ENCODE measurements around the gene GORASP1.

Gene GORASP1

DNA sequence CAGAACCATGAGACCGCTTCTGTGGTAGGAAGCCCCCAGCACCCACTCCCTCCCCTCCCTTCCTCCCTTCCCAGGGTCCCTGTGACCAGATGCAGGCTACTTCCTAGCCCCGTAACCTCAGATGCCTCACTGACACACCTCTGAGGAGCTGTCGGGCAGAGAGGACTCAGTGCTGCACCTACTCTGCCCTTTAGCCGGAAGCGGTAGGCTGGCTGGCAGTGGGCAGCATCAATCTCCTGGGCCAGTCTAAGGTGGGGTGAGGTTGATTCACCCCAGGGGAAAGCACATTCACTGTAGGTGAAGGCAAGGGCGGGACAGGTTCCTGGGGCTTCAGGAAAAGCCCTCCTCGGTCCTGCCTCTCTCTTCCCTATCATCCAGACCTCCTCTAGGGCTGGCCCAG is 26.9 kb upstream of the GORASP1 start:
- Mint-ChIP-seq H3K36me3 (peaks cover 1% of the 10 kb centered on the region), H3K4me1 (peaks cover 1% of the 10 kb centered on the region), H3K9me3 (no peaks in the 10 kb centered on the region), H3K27me3 (no peaks in the 10 kb centered on the region), H3K27ac (no peak overlapping the region), H3K4me3 (no peak overlapping the region)

DNA sequence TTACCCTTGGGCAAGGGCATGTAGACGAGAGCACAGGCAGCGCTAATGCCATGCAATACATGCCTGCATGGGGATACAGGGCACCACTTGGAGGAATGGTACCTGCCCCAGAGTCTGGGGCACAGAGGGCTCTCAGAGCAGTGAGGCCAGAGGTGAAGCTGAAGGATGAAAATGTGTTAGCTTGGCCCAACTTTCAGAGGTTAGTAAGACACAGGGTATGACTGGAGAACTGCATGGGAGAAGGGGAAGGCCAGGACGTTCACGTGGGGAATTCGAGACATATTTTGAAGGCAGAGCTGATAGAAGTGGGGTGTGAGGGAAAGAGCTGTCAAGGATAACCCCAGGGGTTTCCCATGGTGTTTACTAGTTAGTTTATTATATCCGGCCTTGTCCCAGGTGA is 26.4 kb upstream of the GORASP1 start:
- no peaks in the 10 kb centered on the region for H3K4me1 Mint-ChIP-seq
- H3K36me3 Mint-ChIP-seq, result peaks cover 1% of the 10 kb centered on the region
- H3K27me3 Mint-ChIP-seq, result no peaks in the 10 kb centered on the region
- H3K27ac Mint-ChIP-seq, result no peak overlapping the region
- H3K4me3 Mint-ChIP-seq, result no peak overlapping the region
- no peaks in the 10 kb centered on the region for H3K9me3 Mint-ChIP-seq

DNA sequence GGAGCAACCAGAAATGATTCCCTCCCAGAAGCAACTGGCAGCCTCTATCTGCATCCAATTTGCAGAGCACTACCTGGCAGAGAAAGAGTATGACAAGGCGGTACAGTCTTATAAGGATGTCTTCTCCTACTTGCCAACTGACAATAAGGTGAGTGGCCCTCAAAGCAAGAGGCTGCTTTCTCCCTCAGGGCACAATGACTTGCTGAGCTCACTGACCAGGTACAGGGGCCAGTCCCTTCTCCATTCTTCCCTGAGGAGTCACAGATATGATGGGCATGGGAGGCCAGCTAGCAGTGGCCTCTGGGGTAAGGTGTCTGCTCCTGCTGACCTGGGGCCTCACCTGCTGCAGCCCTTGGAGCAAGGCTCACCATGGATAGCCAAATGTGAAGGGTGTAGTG is 25.7 kb upstream of the GORASP1 start:
- H3K27ac Mint-ChIP-seq, result no peak overlapping the region
- no peaks in the 10 kb centered on the region for H3K27me3 Mint-ChIP-seq
- H3K4me3 Mint-ChIP-seq, result no peak overlapping the region
- H3K9me3 Mint-ChIP-seq, result no peaks in the 10 kb centered on the region
- H3K4me1 Mint-ChIP-seq, result peaks cover 6% of the 10 kb centered on the region
- H3K36me3 Mint-ChIP-seq, result peaks cover 1% of the 10 kb centered on the region

DNA sequence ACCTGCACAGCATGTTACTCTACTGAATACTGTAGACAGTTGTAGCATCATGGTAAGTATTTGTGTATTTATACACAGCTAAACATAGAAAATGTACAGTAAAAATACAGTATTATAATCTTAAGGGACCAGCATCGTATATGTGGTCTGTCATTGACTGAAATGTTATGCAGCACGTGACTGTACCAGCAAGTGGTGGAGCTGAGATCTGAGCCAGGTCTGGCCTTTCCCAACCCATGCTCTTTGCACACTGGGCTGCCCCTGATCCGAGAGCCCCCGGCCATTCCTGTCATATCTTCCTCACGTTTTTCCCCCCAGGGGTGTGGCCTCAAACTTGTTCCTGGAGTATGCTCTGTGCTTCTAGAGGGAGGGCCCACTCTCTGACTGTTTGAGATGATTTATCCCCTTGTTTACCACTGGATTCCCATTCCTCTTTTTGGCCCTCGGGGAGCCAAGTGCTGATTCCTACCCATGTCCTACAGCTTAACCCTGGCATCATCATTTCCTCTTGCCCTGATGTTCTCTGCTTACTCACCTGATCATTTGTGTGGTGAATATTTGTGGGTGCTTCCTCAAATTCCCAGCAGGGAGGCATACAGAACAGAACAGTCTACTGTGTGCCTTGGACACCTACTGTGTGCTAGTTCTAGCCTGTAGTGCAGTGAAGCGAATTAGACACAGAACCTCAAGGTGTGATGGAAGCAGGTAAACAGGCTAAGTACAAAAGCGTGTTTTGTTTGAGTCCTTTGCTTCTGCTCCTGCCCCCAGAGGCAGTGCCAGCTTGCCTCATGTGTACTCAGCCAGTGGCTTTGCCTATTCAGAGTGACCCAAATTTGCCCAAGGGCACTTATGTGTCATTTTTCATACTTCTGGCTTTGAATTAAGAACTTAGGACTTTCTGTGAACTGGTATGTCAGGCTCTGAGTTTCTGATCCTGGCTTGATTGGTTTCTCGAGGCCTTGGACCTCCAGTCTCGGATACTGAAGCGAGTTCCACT is 25.0 kb upstream of the GORASP1 start:
- no peaks in the 10 kb centered on the region for H3K27me3 Mint-ChIP-seq
- no peak overlapping the region for H3K4me3 Mint-ChIP-seq
- H3K9me3 Mint-ChIP-seq, result no peaks in the 10 kb centered on the region
- no peak overlapping the region for H3K27ac Mint-ChIP-seq
- H3K36me3 Mint-ChIP-seq, result peaks cover 1% of the 10 kb centered on the region
- peaks cover 13% of the 10 kb centered on the region for H3K4me1 Mint-ChIP-seq

DNA sequence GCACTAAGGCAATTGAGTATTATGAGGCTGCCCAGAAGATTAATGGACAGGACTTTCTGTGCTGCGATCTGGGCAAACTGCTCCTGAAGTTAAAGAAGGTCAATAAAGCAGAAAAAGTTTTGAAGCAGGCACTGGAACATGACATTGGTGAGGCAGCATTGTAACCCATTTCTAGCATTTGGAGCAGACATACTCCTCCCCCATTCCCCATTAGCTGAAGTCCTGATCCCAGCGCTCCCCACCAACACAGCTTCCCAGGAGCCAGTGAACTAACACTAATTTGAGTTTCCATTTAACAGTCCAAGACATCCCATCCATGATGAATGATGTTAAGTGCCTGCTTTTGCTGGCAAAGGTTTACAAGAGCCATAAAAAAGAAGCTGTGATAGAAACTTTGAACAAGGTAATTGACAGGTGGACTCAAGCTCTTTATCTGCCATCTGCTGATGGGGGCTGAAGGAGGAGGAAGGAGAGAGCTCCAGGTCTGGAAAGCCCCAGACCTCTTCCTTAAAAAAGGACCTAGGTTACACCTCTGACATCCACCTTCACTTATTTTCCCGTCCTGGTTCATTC is 23.4 kb upstream of the GORASP1 start:
- no peaks in the 10 kb centered on the region for H3K36me3 Mint-ChIP-seq
- H3K9me3 Mint-ChIP-seq, result no peaks in the 10 kb centered on the region
- peaks cover 20% of the 10 kb centered on the region for H3K4me1 Mint-ChIP-seq
- no peak overlapping the region for H3K4me3 Mint-ChIP-seq
- H3K27me3 Mint-ChIP-seq, result no peaks in the 10 kb centered on the region
- no peak overlapping the region for H3K27ac Mint-ChIP-seq

DNA sequence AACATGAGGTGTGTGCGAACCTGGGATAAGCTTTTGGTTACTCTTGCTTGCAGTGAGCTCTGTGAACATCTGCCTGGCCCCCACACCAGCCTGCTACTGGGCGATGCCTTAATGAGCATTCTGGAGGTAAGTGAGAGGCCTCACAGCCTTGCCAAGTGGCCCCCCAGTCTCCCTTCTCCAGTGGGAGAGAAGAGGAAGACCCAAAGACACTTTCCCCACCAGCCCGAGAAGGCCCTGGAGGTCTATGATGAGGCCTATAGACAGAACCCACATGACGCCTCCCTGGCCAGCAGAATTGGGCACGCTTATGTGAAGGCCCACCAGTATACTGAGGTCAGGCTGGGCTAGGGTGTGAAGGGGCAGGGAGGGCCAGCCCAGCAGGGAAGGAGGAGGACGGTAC is 22.6 kb upstream of the GORASP1 start:
- no peak overlapping the region for H3K27ac Mint-ChIP-seq

DNA sequence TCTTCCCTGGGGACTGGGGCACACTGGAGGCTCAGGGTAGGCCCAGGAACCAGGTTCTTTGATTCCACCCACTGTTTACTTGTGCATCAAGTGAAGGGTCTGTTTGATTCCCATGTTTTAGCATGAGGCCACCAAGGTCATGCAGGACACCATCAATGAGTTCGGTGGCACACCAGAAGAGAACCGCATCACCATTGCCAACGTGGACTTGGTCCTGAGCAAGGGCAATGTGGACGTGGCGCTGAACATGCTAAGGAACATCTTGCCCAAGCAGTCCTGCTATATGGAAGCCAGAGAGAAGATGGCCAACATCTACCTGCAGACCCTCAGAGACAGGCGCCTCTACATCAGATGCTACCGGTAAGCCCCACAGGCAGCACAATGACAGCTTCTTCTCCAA is 21.5 kb upstream of the GORASP1 start:
- no peak overlapping the region for H3K4me3 Mint-ChIP-seq
- H3K4me1 Mint-ChIP-seq, result peaks cover 20% of the 10 kb centered on the region
- H3K27ac Mint-ChIP-seq, result no peak overlapping the region
- no peaks in the 10 kb centered on the region for H3K27me3 Mint-ChIP-seq
- H3K36me3 Mint-ChIP-seq, result no peaks in the 10 kb centered on the region
- no peaks in the 10 kb centered on the region for H3K9me3 Mint-ChIP-seq

More for the DNA sequence above, 22.6 kb upstream of the GORASP1 start:
- H3K9me3 Mint-ChIP-seq, result no peaks in the 10 kb centered on the region
- H3K27me3 Mint-ChIP-seq, result no peaks in the 10 kb centered on the region
- peaks cover 20% of the 10 kb centered on the region for H3K4me1 Mint-ChIP-seq
- H3K36me3 Mint-ChIP-seq, result no peaks in the 10 kb centered on the region
- H3K4me3 Mint-ChIP-seq, result no peak overlapping the region

DNA sequence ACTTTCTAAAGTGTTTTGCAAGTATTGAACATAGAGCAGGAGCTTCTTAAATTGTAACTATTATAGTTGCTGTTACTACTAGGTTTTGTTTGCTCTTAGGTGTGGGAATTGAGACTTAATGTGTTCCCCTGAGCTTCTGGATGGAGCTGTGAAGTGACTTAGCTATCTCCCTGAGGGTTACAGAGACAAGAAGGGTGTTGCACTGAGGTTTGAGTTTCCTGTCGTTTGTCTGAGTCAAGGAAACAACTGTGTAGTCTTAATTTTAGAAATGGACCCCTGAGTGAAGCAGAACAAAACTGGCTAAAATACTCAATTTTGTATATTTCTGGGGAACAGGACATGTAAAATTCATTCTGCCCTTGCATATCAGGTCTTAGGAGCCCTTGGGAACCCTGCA is 20.5 kb upstream of the GORASP1 start:
- Mint-ChIP-seq H3K27ac (no peak overlapping the region), H3K9me3 (no peaks in the 10 kb centered on the region), H3K27me3 (no peaks in the 10 kb centered on the region), H3K4me3 (no peak overlapping the region), H3K4me1 (peaks cover 20% of the 10 kb centered on the region), H3K36me3 (no peaks in the 10 kb centered on the region)

DNA sequence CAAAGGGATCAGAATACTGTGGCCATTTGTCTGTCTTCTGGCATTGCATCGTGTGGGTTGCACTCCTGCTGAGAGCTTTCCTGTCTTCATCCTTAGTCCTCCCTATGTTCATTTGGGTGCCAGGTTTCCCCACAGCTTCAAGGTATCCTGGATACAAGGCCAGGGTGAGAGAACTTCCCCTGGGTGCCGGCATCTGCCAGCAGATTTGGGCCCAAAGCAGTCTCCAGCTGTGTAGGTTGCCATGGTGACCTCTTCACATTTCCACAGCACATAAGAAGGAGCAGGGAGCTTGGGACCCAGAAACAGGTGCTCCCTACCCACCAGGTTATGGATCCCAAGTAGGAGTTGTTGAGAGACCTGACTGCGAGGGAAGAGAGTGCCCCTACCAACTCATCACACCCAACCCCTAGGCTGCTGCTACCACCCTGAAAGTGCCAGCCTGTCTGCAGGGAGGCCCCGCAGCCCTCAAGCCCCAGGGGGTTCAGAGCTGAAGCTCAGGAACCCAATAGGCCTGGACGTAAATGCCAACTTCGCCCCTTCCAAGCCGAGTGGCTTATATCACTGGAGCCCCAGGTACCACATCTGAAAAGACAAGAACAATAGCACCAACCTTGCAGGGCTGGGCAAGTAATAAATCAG is 20.0 kb upstream of the GORASP1 start:
- H3K36me3 Mint-ChIP-seq, result no peaks in the 10 kb centered on the region
- no peak overlapping the region for H3K4me3 Mint-ChIP-seq
- no peaks in the 10 kb centered on the region for H3K9me3 Mint-ChIP-seq
- H3K27me3 Mint-ChIP-seq, result no peaks in the 10 kb centered on the region
- H3K27ac Mint-ChIP-seq, result no peak overlapping the region
- peaks cover 20% of the 10 kb centered on the region for H3K4me1 Mint-ChIP-seq

DNA sequence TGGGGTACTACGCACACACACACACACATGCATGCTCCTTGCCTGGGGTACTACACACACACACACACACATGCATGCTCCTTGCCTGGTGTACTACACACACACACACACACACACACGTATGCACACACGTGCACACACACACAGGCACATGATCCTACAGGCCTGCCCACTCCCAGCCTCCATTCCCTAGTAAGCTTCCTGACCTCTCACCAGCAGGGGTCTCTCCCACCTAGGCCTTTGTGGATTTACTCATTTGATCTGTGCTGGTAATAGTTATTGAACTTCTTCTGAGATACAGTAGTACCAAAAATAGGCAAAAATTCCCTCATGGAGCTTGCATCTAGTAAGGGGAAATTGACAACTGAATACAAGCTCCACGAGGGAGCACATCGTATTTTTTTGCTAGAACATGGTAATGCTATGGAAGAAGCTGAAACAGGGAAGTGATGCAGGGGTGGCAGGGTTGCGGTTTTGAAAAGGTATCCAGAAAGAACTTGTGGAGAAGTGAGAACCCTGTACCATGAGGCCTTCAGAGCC is 19.2 kb upstream of the GORASP1 start:
- no peaks in the 10 kb centered on the region for H3K9me3 Mint-ChIP-seq
- no peak overlapping the region for H3K27ac Mint-ChIP-seq
- H3K27me3 Mint-ChIP-seq, result no peaks in the 10 kb centered on the region
- H3K4me3 Mint-ChIP-seq, result no peak overlapping the region
- H3K36me3 Mint-ChIP-seq, result no peaks in the 10 kb centered on the region
- peaks cover 20% of the 10 kb centered on the region for H3K4me1 Mint-ChIP-seq

DNA sequence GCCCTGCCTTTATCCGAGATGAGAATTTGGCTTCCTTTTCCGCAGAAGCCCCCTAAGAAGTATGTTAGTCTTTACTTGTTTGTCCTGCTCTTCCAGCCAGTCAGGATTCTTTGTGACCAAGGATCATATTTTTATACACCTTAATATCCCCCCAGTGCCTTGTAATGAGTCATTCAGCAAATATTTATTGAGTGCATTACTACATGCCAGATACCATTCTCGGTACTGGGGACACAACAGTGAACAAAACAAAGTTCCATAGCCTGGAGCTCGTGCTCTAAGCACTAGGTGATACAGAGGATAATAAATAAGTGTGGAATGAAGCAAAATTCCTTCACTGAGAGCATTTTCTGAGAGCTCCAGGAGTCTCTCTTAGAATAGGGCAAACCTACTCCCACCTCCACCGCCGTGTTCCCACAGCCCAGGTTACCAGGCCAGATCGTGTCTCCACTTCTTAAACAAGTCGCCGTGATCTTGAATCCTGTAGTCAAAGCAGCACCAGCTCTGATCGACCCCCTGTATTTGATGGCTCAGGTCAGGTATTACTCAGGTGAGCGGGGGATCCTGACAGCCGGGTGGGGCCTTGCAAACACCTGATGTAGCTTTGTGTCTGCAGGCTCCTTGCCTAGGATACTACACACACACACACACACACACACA is 18.5 kb upstream of the GORASP1 start:
- Mint-ChIP-seq H3K27me3 (no peaks in the 10 kb centered on the region), H3K4me1 (peaks cover 20% of the 10 kb centered on the region), H3K9me3 (no peaks in the 10 kb centered on the region), H3K36me3 (no peaks in the 10 kb centered on the region), H3K4me3 (no peak overlapping the region), H3K27ac (peak overlapping the region; percentile 19)

DNA sequence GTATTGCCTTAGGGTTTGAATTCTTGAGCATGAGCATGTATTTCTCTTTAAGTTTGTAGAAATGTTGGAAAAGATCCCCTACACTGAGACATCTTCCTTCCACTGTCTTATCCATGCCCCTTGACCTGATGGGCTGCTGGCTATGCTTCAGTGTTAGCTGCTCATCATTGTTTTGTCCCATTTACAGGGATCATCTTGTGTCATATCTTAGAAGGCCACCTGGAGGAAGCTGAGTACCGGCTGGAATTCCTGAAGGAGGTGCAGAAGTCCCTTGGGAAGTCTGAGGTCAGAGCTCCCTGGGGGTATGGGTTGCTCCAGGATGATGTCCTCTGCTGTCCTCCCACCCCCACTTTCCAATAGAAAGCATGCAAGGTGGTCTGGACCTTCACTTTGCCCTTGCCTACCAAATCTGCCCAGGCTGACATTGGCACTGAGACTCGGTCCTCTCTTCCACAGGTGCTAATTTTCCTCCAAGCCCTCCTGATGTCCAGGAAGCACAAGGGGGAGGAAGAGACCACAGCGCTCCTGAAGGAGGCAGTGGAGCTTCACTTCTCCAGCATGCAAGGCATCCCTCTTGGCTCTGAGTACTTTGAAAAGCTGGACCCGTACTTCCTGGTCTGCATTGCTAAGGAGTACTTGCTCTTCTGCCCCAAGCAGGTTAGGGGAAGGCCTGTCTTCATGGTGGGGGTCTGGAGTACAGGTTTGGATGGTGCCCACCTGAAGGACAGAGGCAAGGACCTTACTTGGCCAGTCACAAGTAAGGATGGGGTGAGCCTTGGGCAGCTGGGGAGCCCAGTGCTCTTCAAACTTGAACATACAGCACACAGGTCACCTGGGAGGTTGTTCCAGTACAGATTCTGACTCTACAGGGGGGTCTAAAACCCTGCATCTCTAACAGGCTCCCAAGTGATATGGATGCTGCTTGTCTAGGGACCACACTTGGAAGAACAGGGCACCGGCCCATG is 17.7 kb upstream of the GORASP1 start:
- Mint-ChIP-seq H3K9me3 (no peaks in the 10 kb centered on the region), H3K4me3 (no peak overlapping the region), H3K4me1 (peaks cover 20% of the 10 kb centered on the region), H3K27me3 (no peaks in the 10 kb centered on the region), H3K36me3 (no peaks in the 10 kb centered on the region), H3K27ac (no peak overlapping the region)

DNA sequence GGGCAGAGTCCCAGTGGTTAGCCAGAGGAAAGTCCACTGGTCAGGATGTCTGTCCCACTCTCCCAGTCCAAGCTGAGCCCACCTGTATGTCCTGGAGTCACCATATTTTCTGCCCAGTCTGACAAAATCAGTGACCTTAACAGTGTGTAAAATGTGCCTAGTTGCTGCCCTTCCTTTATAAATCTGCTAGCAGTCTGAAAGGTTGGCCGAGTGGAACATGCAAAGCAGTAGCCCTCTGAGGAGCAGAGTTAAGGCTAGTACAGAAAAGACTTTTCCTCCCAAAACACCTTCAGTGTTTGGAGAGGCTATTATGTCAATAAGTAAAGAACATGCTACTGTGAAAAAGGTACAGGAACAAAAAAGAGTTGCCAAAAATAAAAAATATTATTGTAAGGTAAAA is 15.4 kb upstream of the GORASP1 start:
- Mint-ChIP-seq H3K27me3 (no peaks in the 10 kb centered on the region), H3K9me3 (no peaks in the 10 kb centered on the region), H3K36me3 (no peaks in the 10 kb centered on the region), H3K27ac (no peak overlapping the region), H3K4me1 (peaks cover 12% of the 10 kb centered on the region), H3K4me3 (no peak overlapping the region)

DNA sequence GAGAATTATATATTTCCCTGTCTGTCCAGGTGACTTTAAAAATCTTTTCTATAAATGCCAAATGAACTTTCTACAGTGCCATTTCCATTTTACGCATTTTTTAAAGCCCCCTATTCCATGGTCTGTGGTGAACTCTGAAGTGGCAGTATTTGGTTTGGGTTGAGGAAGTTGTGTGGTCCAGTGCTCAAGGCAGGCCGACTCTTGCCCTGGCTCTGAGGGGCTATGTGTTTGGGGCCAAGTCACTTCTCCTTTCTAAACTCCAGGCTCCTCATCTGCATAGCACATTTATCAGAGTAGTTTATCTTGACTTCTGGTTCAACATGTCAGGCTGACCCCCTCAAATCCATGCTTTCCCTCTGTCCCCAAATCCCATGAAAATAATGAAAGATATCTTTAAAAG is 14.2 kb upstream of the GORASP1 start:
- peaks cover 2% of the 10 kb centered on the region for H3K4me1 Mint-ChIP-seq
- H3K4me3 Mint-ChIP-seq, result no peak overlapping the region
- H3K36me3 Mint-ChIP-seq, result no peaks in the 10 kb centered on the region
- H3K27ac Mint-ChIP-seq, result no peak overlapping the region
- H3K27me3 Mint-ChIP-seq, result no peaks in the 10 kb centered on the region
- H3K9me3 Mint-ChIP-seq, result no peaks in the 10 kb centered on the region

Data from activated naive CD4-positive, alpha-beta T cell treated with anti-CD3 and anti-CD28 coated beads, Interleukin-2, amount 50 U/mL, for 24 hours (primary cell).